ENCODE results near the gene TCTA.
"Not testable (repeated sequence)": the region's sequence is repeated elsewhere in the genome, so short reads cannot be mapped to it uniquely, and the experiment has no call there.

TCTA gene

GRCh38 chr3:49383387-49383786 lies 28.8 kb upstream of the TCTA start:
- no peak for DNase-seq (ENCODE audit: low spot score)
- Histone ChIP-seq H3K27ac (no peak overlapping the region), H3K4me3 (no peak overlapping the region)
- TF ChIP-seq CTCF (IDR thresholded peaks at IDR 0.05), result no peak

- DNase-seq (ENCODE audit: low spot score), result no peak
- H3K4me3 ChIP-seq, result no peak overlapping the region
- H3K27ac ChIP-seq, result no peak overlapping the region
- no peak for TF ChIP-seq CTCF (IDR thresholded peaks at IDR 0.05)
Observed at GRCh38 chr3:49385617-49386016, 26.6 kb upstream of the TCTA start.

- Histone ChIP-seq H3K4me3 (peak overlapping the region; percentile 12), H3K27ac (peak overlapping the region in 1 of 2 donors; percentile 54)
- DNase-seq (ENCODE audit: low spot score), result no peak
- no peak for TF ChIP-seq CTCF (IDR thresholded peaks at IDR 0.05)
Observed at GRCh38 chr3:49386056-49386756, 26.0 kb upstream of the TCTA start.

GRCh38 chr3:49387721-49388120 lies 24.5 kb upstream of the TCTA start:
- no peak for TF ChIP-seq CTCF (IDR thresholded peaks at IDR 0.05)
- no peak overlapping the region for H3K27ac ChIP-seq
- H3K4me3 ChIP-seq, result no peak overlapping the region
- DNase-seq (ENCODE audit: low spot score), result no peak

GRCh38 chr3:49388289-49388820 lies 23.9 kb upstream of the TCTA start:
- H3K27ac ChIP-seq, result no peak overlapping the region
- DNase-seq (ENCODE audit: low spot score), result no peak
- TF ChIP-seq CTCF (IDR thresholded peaks at IDR 0.05), result no peak
- H3K4me3 ChIP-seq, result no peak overlapping the region

- no peak for DNase-seq (ENCODE audit: low spot score)
- no peak for TF ChIP-seq CTCF (IDR thresholded peaks at IDR 0.05)
Observed at GRCh38 chr3:49389297-49389696, 22.9 kb upstream of the TCTA start.

GRCh38 chr3:49391310-49391709 lies 20.9 kb upstream of the TCTA start:
- DNase-seq (ENCODE audit: low spot score); H3K27ac ChIP-seq; H3K4me3 ChIP-seq: not testable (repeated sequence)

More at GRCh38 chr3:49389297-49389696, 22.9 kb upstream of the TCTA start:
- H3K27ac ChIP-seq, result peak overlapping the region in 1 of 2 donors; percentile 11
- H3K4me3 ChIP-seq, result no peak overlapping the region

Data from coronary artery (tissue), 2 donors.